ENCODE measurements around the gene WHAMM.

- TF ChIP-seq POLR2A (IDR thresholded peaks at IDR 0.05) (no peak), CTCF (IDR thresholded peaks at IDR 0.05) (no peak), POLR2AphosphoS5 (IDR thresholded peaks at IDR 0.05; ENCODE audit: insufficient read depth in 1 of 2, low read depth in 1 of 2) (no peak)
Measured at GRCh38 chr15:82864967-82865366, 55.5 kb downstream of the WHAMM start.

All from vagina (tissue), 2 donors.